CD14-positive monocyte (primary cell): Measurements from ENCODE around the gene KRTAP5-3. TPM values are rescaled to one million over a fixed set of nuclear protein-coding genes. Genes with fewer than 3 reads are reported as not detected.

ENCODE experiments used
- DNase-seq, 3 donors: peaks; one replicate each; pipeline ENCODE4 v3.0.0-alpha.2; 2011 to 2022
- H2AFZ ChIP-seq: 2 replicates; pipeline ENCODE4 v1.6.0; 2012; ENCODE audit warnings: mild to moderate bottlenecking, low read depth, low read length, inconsistent platforms; ENCODE audit not compliant: insufficient read depth, poor library complexity, severe bottlenecking
- H3K27ac ChIP-seq, 2 donors: 1 replicate in 1 of 2; 2 replicates in 1 of 2; pipeline ENCODE4 v1.5.1; 2012 to 2013; ENCODE audit warnings: low read length in 2 of 2, control low read depth in 1 of 2, inconsistent platforms in 1 of 2, low read depth in 1 of 2, mild to moderate bottlenecking in 1 of 2
- H3K27me3 ChIP-seq, 2 donors: one replicate each; pipeline versions ENCODE4 v1.6.0 to v1.6.1; 2011 to 2013; ENCODE audit warnings: low read length in 2 of 2; ENCODE audit not compliant: control insufficient read depth in 2 of 2, insufficient read depth in 2 of 2
- H3K36me3 ChIP-seq, 2 donors: replicated peaks in 1 of 2; 1 replicate in 1 of 2; 2 replicates in 1 of 2; pipeline versions ENCODE4 v1.5.1 to v1.6.1; 2012 to 2013; ENCODE audit warnings: low read length in 2 of 2, control low read depth in 1 of 2, inconsistent platforms in 1 of 2, mild to moderate bottlenecking in 1 of 2; ENCODE audit not compliant: insufficient read depth in 2 of 2, control insufficient read depth in 1 of 2
- H3K4me1 ChIP-seq, 2 donors: 1 replicate in 1 of 2; 2 replicates in 1 of 2; pipeline versions ENCODE4 v1.5.1 to v1.6.1; 2012 to 2013; ENCODE audit warnings: low read length in 2 of 2, control low read depth in 1 of 2, inconsistent platforms in 1 of 2, mild to moderate bottlenecking in 1 of 2, moderate library complexity in 1 of 2; ENCODE audit not compliant: insufficient read depth in 2 of 2, control insufficient read depth in 1 of 2
- H3K4me2 ChIP-seq: replicated peaks from 2 replicates; pipeline ENCODE3; 2012; ENCODE audit warnings: low read length, moderate library complexity, mild to moderate bottlenecking; ENCODE audit not compliant: poor library complexity, severe bottlenecking; ENCODE audit errors: extremely low read depth
- H3K4me3 ChIP-seq, 3 experiments: fragments of 200-600 bp in 1 of 3; sonication (generic) in 1 of 3; replicated peaks in 1 of 3; 1 replicate in 2 of 3; 2 replicates in 1 of 3; pipeline ENCODE4 v1.5.1; 2011 to 2013; ENCODE audit warnings: low read length in 3 of 3, mild to moderate bottlenecking in 3 of 3, control low read depth in 2 of 3, low read depth in 2 of 3, inconsistent platforms in 1 of 3, moderate library complexity in 1 of 3
- H3K79me2 ChIP-seq: 2 replicates; pipeline ENCODE4 v1.6.0; 2012; ENCODE audit warnings: mild to moderate bottlenecking, control low read depth, inconsistent platforms, low read length, moderate library complexity; ENCODE audit not compliant: insufficient read depth
- H3K9ac ChIP-seq: 2 replicates; pipeline ENCODE4 v1.6.0; 2017; ENCODE audit warnings: low read length, mild to moderate bottlenecking; ENCODE audit not compliant: insufficient read depth, poor library complexity, severe bottlenecking
- H3K9me3 ChIP-seq, 2 donors: replicated peaks in 1 of 2; 1 replicate in 1 of 2; 2 replicates in 1 of 2; pipeline versions ENCODE4 v1.5.1 to v1.6.1; 2012 to 2013; ENCODE audit warnings: low read length in 2 of 2, control low read depth in 1 of 2; ENCODE audit not compliant: control insufficient read depth in 1 of 2, insufficient read depth in 1 of 2
- H4K20me1 ChIP-seq: 2 replicates; pipeline ENCODE4 v1.6.0; 2012; ENCODE audit warnings: mild to moderate bottlenecking, low read length, control low read depth, moderate library complexity; ENCODE audit not compliant: insufficient read depth
- H3K27ac Mint-ChIP-seq, 7 donors: one replicate each; pipeline ENCODE4 v1.8.0; 2020; ENCODE audit warnings: mild to moderate bottlenecking in 7 of 7, mixed read lengths in 7 of 7, moderate library complexity in 6 of 7, inconsistent platforms in 2 of 7
- H3K27me3 Mint-ChIP-seq, 3 donors: one replicate each; pipeline ENCODE4 v1.8.0; 2021 to 2022; ENCODE audit warnings: low read depth in 3 of 3, mild to moderate bottlenecking in 3 of 3, mixed read lengths in 3 of 3, moderate library complexity in 3 of 3, inconsistent platforms in 1 of 3
- H3K36me3 Mint-ChIP-seq, 2 donors: one replicate each; pipeline ENCODE4 v1.8.0; 2020; ENCODE audit warnings: mixed read lengths in 2 of 2, inconsistent platforms in 1 of 2, mild to moderate bottlenecking in 1 of 2
- H3K4me1 Mint-ChIP-seq: one replicate; pipeline ENCODE4 v1.8.0; 2020; ENCODE audit warnings: mild to moderate bottlenecking, mixed read lengths
- H3K4me3 Mint-ChIP-seq, 2 donors: one replicate each; pipeline ENCODE4 v1.8.0; 2020; ENCODE audit warnings: mild to moderate bottlenecking in 2 of 2, mixed read lengths in 2 of 2, moderate library complexity in 1 of 2
- H3K9me3 Mint-ChIP-seq, 7 donors: one replicate each; pipeline ENCODE4 v1.8.0; 2020 to 2022; ENCODE audit warnings: mixed read lengths in 7 of 7, mild to moderate bottlenecking in 6 of 7, moderate library complexity in 6 of 7, inconsistent platforms in 2 of 7
- WGBS: methylation state at CpG from one replicate; pipeline ENCODE4 v1.1.5; 2013; ENCODE audit warnings: missing lambda C conversion rate; ENCODE audit not compliant: insufficient coverage; 5-methylcytosine and 5-hydroxymethylcytosine counted together
- intact Hi-C, 2 donors: fragments of 100-400 bp; cut with micrococcal nuclease; formaldehyde crosslinking; loops; one replicate each; pipeline versions ENCODE4 v1.15.0 to v1.15.1; 2023
- polyA plus RNA-seq, 3 donors: library from polyadenylated mRNA; depleted of rRNA in 1 of 3; unstranded in 2 of 3; stranded (reverse) in 1 of 3; fragments of 300-500 nt in 2 of 3; fragments of >200 nt in 1 of 3; fragmentation: Illumina TruSeq in 2 of 3; gene quantifications; 1 replicate in 2 of 3; 2 replicates in 1 of 3; pipeline ENCODE4 v1.2.3, GENCODE V29; 2012 to 2021
- TF ChIP-seq, protein P1 (sequence below): fragments of 200-600 bp; IDR thresholded peaks from one replicate; pipeline ENCODE4 v1.8.0; 2022; ENCODE audit warnings: antibody characterized with exemption, mild to moderate bottlenecking

The KRTAP5-3 gene
- polyA plus RNA-seq, 3 donors = not detected

DNA sequence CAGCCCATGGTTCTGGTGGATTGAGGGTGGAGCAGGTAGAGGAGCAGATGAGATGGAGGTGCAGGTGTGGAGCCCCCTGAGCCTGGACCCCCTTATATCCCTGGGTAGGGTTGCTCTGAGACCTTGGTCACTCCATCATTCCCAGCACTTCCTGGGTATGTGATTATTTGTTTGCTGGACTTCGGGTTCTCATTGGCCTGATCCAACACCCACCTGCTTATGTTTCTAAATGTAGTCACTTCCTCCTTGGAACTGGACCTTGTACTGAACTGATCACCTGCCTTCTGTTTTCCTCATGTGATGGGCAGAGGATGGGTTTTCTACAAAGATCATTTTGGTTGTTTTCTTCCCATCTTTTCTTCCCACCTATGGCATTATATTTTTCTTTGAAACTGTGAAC, 13.8 kb upstream of the KRTAP5-3 start, which contains the start of gene KRTAP5-4:
KRTAP5-4 (minus strand) TSS at position 53 of the 400 bp plus-strand sequence; CDS start at position 8, 45 bp downstream.
- intact Hi-C loops = no loop called here
- Mint-ChIP-seq H3K4me1 (no peaks in the 10 kb centered on the region), H3K4me3 (no peak within 1 kb of the TSS), H3K36me3 (no peaks in the 10 kb centered on the region), H3K9me3 (peaks cover 0 to 6% (median 0%) of the 10 kb centered on the region in 7 donors), H3K27me3 (peaks cover 10 to 36% (median 26%) of the 10 kb centered on the region in 3 donors), H3K27ac (no peak within 1 kb of the TSS)
- Histone ChIP-seq H3K4me3 (no peak within 1 kb of the TSS), H3K4me2 (no peak within 1 kb of the TSS), H2AFZ (no peak within 1 kb of the TSS), H4K20me1 (no peaks in the 10 kb centered on the region), H3K9me3 (peaks cover 0 to 4% of the 10 kb centered on the region in 2 donors), H3K4me1 (no peaks in the 10 kb centered on the region), H3K79me2 (no peaks in the 10 kb centered on the region), H3K27ac (no peak within 1 kb of the TSS), H3K27me3 (no peaks in the 10 kb centered on the region), H3K36me3 (no peaks in the 10 kb centered on the region), H3K9ac (no peak within 1 kb of the TSS)
- TF ChIP-seq, protein P1, sequence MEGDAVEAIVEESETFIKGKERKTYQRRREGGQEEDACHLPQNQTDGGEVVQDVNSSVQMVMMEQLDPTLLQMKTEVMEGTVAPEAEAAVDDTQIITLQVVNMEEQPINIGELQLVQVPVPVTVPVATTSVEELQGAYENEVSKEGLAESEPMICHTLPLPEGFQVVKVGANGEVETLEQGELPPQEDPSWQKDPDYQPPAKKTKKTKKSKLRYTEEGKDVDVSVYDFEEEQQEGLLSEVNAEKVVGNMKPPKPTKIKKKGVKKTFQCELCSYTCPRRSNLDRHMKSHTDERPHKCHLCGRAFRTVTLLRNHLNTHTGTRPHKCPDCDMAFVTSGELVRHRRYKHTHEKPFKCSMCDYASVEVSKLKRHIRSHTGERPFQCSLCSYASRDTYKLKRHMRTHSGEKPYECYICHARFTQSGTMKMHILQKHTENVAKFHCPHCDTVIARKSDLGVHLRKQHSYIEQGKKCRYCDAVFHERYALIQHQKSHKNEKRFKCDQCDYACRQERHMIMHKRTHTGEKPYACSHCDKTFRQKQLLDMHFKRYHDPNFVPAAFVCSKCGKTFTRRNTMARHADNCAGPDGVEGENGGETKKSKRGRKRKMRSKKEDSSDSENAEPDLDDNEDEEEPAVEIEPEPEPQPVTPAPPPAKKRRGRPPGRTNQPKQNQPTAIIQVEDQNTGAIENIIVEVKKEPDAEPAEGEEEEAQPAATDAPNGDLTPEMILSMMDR = no peak
- no CpG with 5 or more reads among the region's 1 CpG for WGBS
- no peak for DNase-seq

DNA sequence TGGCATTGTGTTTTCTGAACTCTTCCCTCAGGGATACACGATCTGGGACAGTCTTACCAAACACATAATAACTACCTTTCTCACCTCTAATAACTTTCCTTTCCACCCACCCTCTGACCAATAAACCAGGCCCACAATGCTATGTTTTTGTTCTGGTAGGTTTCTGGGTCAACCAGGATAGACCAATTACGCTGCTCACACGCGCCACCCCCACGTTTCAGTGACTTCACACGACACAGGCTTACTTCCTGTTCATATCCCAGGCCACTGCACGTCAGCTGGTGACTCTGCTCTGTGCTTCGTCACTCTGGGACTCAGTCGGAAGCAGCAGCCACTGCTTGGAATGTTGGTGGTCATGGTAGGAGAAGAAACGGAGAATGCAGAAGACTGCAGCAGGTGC, 11.2 kb upstream of the KRTAP5-3 start:
- TF ChIP-seq, protein P1 = no peak
- H3K27me3 Mint-ChIP-seq = peaks cover 16 to 31% (median 19%) of the 10 kb centered on the region in 3 donors
- no peak overlapping the region for H3K27ac Mint-ChIP-seq
- H3K36me3 Mint-ChIP-seq = no peaks in the 10 kb centered on the region
- Histone ChIP-seq H3K79me2 (no peaks in the 10 kb centered on the region), H3K9ac (no peak overlapping the region), H3K27ac (no peak overlapping the region), H3K4me2 (no peak overlapping the region), H3K36me3 (no peaks in the 10 kb centered on the region), H2AFZ (no peak overlapping the region), H4K20me1 (no peaks in the 10 kb centered on the region), H3K27me3 (no peaks in the 10 kb centered on the region), H3K4me3 (no peak overlapping the region), H3K9me3 (peaks cover 0 to 4% of the 10 kb centered on the region in 2 donors), H3K4me1 (no peaks in the 10 kb centered on the region)
- H3K4me1 Mint-ChIP-seq = no peaks in the 10 kb centered on the region
- WGBS = 65% methylated on average over 4 of the region's 10 CpGs
- peak overlapping the region in 1 of 2 donors; percentile 47 for H3K4me3 Mint-ChIP-seq
- peaks cover 0 to 6% (median 0%) of the 10 kb centered on the region in 7 donors for H3K9me3 Mint-ChIP-seq
- DNase-seq = peak in 1 of 3 donors; percentile 16
- intact Hi-C loops = no loop called here
